Measurements from ENCODE around the gene RBMS3. TPM values are rescaled to one million over a fixed set of nuclear protein-coding genes. Genes with fewer than 3 reads are reported as not detected.
A peak's percentile ranks its signal among the peaks of the same experiment; 100 is the strongest.

RBMS3 gene
- total RNA-seq, 6 donors from 2014 or later, result 39.8 to 102 (median 57.2) TPM

DNA sequence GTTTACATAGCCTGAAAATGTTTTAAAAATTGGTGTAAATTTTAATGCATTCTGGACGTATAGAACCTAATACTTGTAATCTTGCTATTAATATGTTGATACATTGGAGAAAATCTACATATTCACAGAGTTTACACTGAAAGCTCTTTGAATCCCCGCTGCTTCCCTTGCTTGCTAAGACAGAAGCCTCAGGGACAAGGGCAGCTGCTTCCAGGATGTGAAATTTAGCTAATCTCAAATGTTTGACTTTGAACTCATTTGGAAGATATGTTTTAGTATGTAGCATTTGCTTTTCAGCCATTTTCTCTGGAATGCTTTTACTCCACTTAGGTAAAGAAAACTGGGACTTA lies 172.0 kb downstream of the RBMS3 start:
- ATAC-seq (ENCODE audit: low FRiP score in 2 of 2) (no peak), DNase-seq (no peak)
- peaks cover 12 to 13% (median 12%) of the 10 kb centered on the region in 4 donors for H3K4me1 ChIP-seq
- WGBS, 2 donors, result 62 to 80% methylated on average over 2 of the region's 2 CpGs
- H3K9me3 ChIP-seq, result no peaks in the 10 kb centered on the region
- H3K36me3 ChIP-seq, result no peaks in the 10 kb centered on the region
- H3K4me3 ChIP-seq, result no peak overlapping the region
- H3K27ac ChIP-seq, result no peak overlapping the region
- no peak for TF ChIP-seq EP300 (IDR thresholded peaks at IDR 0.05)
- TF ChIP-seq, protein P1, sequence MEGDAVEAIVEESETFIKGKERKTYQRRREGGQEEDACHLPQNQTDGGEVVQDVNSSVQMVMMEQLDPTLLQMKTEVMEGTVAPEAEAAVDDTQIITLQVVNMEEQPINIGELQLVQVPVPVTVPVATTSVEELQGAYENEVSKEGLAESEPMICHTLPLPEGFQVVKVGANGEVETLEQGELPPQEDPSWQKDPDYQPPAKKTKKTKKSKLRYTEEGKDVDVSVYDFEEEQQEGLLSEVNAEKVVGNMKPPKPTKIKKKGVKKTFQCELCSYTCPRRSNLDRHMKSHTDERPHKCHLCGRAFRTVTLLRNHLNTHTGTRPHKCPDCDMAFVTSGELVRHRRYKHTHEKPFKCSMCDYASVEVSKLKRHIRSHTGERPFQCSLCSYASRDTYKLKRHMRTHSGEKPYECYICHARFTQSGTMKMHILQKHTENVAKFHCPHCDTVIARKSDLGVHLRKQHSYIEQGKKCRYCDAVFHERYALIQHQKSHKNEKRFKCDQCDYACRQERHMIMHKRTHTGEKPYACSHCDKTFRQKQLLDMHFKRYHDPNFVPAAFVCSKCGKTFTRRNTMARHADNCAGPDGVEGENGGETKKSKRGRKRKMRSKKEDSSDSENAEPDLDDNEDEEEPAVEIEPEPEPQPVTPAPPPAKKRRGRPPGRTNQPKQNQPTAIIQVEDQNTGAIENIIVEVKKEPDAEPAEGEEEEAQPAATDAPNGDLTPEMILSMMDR (IDR thresholded peaks at IDR 0.05), result no peak
- H3K27me3 ChIP-seq, result no peaks in the 10 kb centered on the region

DNA sequence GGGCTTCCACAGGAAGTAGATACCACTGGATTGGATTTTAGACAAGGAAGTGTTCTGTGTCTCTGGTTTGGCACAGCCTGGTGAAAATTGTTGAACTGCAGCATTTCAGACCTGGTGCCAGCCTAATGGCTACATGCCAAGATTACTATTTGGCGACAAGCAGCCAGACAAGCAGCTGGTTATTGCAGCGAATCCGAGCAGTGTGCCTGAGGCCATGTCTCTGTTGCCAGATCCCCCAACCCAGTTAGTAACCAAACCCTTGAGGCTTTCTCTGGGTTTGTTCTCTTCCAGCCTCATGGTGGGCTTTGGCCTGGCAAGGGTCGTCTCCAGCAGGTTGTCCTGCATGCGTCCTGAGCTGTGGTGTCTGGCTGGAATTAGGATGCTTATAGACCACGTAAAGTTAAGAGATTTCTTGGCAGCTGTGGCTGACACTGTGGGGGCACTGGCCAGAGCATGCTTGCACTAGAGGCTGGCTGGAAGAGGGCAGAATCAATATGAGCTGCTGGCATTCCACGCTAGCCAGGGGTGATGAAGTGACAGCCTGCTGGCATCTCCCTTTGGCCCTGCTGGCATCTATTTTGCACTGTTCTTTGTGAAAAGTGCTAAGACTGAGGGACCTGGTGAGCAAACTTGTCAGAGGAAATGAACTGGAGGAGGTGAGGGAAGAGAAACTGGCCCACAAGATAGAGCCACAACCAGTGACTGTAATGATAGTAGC lies 172.6 kb downstream of the RBMS3 start:
- no peaks in the 10 kb centered on the region for H3K9me3 ChIP-seq
- no peak overlapping the region for H3K4me3 ChIP-seq
- no peak overlapping the region for H3K27ac ChIP-seq
- no peak for TF ChIP-seq EP300 (IDR thresholded peaks at IDR 0.05)
- no peak for TF ChIP-seq POLR2AphosphoS5 (IDR thresholded peaks at IDR 0.05)
- no peak for TF ChIP-seq POLR2A (IDR thresholded peaks at IDR 0.05)
- H3K4me1 ChIP-seq, result peaks cover 12 to 13% (median 12%) of the 10 kb centered on the region in 4 donors
- H3K36me3 ChIP-seq, result no peaks in the 10 kb centered on the region
- DNase-seq (no peak), ATAC-seq (ENCODE audit: low FRiP score in 2 of 2) (peak in 1 of 2 donors; percentile 28)
- no peaks in the 10 kb centered on the region for H3K27me3 ChIP-seq
- 67 to 78% methylated on average over 4 to 7 of the region's 7 CpGs for WGBS, 2 donors

DNA sequence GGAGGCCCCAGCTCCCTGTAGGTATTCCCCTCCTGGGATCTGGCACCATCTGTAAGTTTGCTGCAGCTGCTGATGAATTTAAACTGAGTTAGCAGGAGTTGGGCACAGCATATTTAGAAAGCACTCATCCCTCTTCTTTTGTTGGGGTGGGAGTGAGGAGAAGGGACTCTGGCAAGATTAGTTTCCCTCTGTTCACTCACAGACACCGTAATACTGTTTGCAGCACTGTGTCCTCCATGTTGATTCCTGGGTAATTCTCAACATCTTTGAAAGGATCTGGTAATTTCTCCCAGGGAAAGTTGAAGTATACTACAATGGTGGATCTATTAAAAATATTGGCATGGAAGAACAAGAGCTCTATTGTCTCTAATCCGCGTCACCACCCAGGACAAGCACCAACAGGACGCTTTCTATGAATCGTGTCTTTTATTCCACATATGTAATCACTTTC lies 173.3 kb downstream of the RBMS3 start:
- no peak for DNase-seq
- Histone ChIP-seq H3K9me3 (no peaks in the 10 kb centered on the region), H3K4me1 (peaks cover 12 to 13% (median 12%) of the 10 kb centered on the region in 4 donors), H3K27me3 (no peaks in the 10 kb centered on the region), H3K36me3 (no peaks in the 10 kb centered on the region), H3K27ac (no peak overlapping the region), H3K4me3 (no peak overlapping the region)
- ATAC-seq (ENCODE audit: low FRiP score in 2 of 2), result no peak
- 87 to 94% methylated on average over 5 of the region's 5 CpGs for WGBS, 2 donors
- TF ChIP-seq, protein P1 (IDR thresholded peaks at IDR 0.05), result no peak
- TF ChIP-seq POLR2A (IDR thresholded peaks at IDR 0.05) (no peak), EP300 (IDR thresholded peaks at IDR 0.05) (no peak), POLR2AphosphoS5 (IDR thresholded peaks at IDR 0.05) (no peak)

DNA sequence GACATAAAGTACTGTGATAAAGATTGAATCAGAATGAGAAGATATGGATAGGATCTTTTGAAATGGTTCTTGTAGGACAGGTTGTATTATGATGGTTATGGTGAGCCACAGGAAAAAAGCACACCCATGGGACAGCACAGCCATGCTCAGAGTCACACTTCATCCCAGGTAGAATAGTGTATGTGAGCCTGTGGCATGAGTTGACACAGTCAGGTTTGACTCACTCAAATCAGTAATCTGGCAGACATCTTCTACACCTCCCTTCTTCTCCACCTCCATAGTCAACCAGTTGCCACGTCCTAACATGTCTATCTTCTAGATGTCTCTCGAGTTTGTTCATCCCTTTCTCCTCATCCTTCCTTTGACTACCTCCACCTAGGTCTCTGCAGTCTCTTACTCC lies 176.0 kb downstream of the RBMS3 start:
- TF ChIP-seq POLR2AphosphoS5 (IDR thresholded peaks at IDR 0.05), result no peak
- no peak for TF ChIP-seq POLR2A (IDR thresholded peaks at IDR 0.05)
- TF ChIP-seq, protein P1 (IDR thresholded peaks at IDR 0.05), result no peak
- no peak for TF ChIP-seq EP300 (IDR thresholded peaks at IDR 0.05)
- no peaks in the 10 kb centered on the region for H3K27me3 ChIP-seq
- ATAC-seq (ENCODE audit: low FRiP score in 2 of 2) (no peak), DNase-seq (no peak)
- WGBS, 2 donors, result 90 to 100% methylated on average over 2 of the region's 2 CpGs
- H3K36me3 ChIP-seq, result no peaks in the 10 kb centered on the region
- H3K4me3 ChIP-seq, result no peak overlapping the region
- no peak overlapping the region for H3K27ac ChIP-seq
- peaks cover 12 to 13% (median 12%) of the 10 kb centered on the region in 4 donors for H3K4me1 ChIP-seq
- no peaks in the 10 kb centered on the region for H3K9me3 ChIP-seq

DNA sequence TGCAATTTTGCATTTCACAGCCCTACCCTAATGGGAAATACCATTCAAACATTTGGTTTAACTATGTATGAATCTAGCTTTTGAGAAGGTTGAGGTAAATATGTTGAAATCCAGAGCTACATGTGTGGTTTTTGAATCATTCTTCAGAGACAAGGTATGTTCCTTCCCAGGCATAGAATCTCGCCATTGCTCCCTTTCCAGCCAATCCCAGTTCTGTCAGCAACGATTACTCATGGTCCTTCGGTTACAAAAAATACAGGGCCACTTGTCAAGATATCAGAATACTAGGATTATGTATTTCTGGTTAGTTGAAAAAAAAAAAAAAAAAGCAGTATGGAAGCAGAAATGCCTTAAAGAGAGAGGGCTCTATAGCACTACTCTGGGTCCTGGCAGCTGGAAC lies 182.4 kb downstream of the RBMS3 start:
- peaks cover 0 to 6% (median 2%) of the 10 kb centered on the region in 4 donors for H3K4me1 ChIP-seq
- 93 to 98% methylated on average over 3 of the region's 3 CpGs for WGBS, 2 donors
- ATAC-seq (ENCODE audit: low FRiP score in 2 of 2) (no peak), DNase-seq (no peak)
- no peaks in the 10 kb centered on the region for H3K27me3 ChIP-seq
- TF ChIP-seq, protein P1 (IDR thresholded peaks at IDR 0.05), result no peak
- TF ChIP-seq POLR2A (IDR thresholded peaks at IDR 0.05) (no peak), EP300 (IDR thresholded peaks at IDR 0.05) (no peak), POLR2AphosphoS5 (IDR thresholded peaks at IDR 0.05) (no peak)
- no peak overlapping the region for H3K4me3 ChIP-seq
- no peaks in the 10 kb centered on the region for H3K36me3 ChIP-seq
- no peaks in the 10 kb centered on the region for H3K9me3 ChIP-seq
- no peak overlapping the region for H3K27ac ChIP-seq

All from upper lobe of left lung (tissue), 6 donors.